Choroid plexus epithelial cell (primary cell): ENCODE data around the gene PLSCR1.
A peak's percentile ranks its signal among the peaks of the same experiment; 100 is the strongest.

Experiments
- DNase-seq: peaks from one replicate; pipeline ENCODE4 v3.0.0-alpha.2; 2010; ENCODE audit warnings: low read depth
- H3K4me3 ChIP-seq: 2 replicates; pipeline ENCODE4 v1.5.1; 2011; ENCODE audit warnings: low read depth, mild to moderate bottlenecking, control low read depth, low read length, moderate library complexity
- CTCF ChIP-seq: conservative IDR thresholded peaks from 2 replicates; pipeline ENCODE4 v1.5.1; 2011; ENCODE audit warnings: low read depth, mild to moderate bottlenecking, control low read depth, inconsistent platforms, low read length, moderate library complexity

The PLSCR1 gene

GRCh38 chr3:146550743-146551510 is 6.5 kb upstream of the PLSCR1 start:
- no peak overlapping the region for H3K4me3 ChIP-seq
- peak; percentile 97 for DNase-seq
- no peak for TF ChIP-seq CTCF

GRCh38 chr3:146550070-146550615 is 5.7 kb upstream of the PLSCR1 start:
- no peak for TF ChIP-seq CTCF
- H3K4me3 ChIP-seq, result no peak overlapping the region
- DNase-seq, result peak; percentile 50

GRCh38 chr3:146547235-146547835 is 2.9 kb upstream of the PLSCR1 start:
- TF ChIP-seq CTCF, result no peak
- DNase-seq, result no peak

GRCh38 chr3:146546366-146546965 is 2.1 kb upstream of the PLSCR1 start:
- no peak for TF ChIP-seq CTCF

More at GRCh38 chr3:146547235-146547835, 2.9 kb upstream of the PLSCR1 start:
- H3K4me3 ChIP-seq, result no peak overlapping the region

GRCh38 chr3:146544929-146545528 is 622 bp upstream of the PLSCR1 start:
- DNase-seq, result no peak
- TF ChIP-seq CTCF, result no peak
- H3K4me3 ChIP-seq, result peak overlapping the region; percentile 84

More at GRCh38 chr3:146546366-146546965, 2.1 kb upstream of the PLSCR1 start:
- no peak for DNase-seq
- H3K4me3 ChIP-seq, result no peak overlapping the region

- no peak for TF ChIP-seq CTCF
- peak; percentile 48 for DNase-seq
- peak overlapping the region; percentile 84 for H3K4me3 ChIP-seq
Measured at GRCh38 chr3:146543461-146544001, 876 bp downstream of the PLSCR1 start.
